HL-60 (cell line): ENCODE measurements around the gene BTBD7.
A peak's percentile ranks its signal among the peaks of the same experiment; 100 is the strongest.

Experiments
- DNase-seq, 2 experiments: peaks; one replicate each; pipeline ENCODE4 v3.0.0-alpha.2; 2010 to 2020; ENCODE audit warnings: low read depth in 1 of 2, low spot score in 1 of 2
- H3K27ac ChIP-seq: fragments of 250-450 bp; sonication (Bioruptor Pico); replicated peaks from 2 replicates; pipeline ENCODE4 v1.5.1; 2020; ENCODE audit warnings: mild to moderate bottlenecking, moderate library complexity
- H3K27me3 ChIP-seq: fragments of 250-450 bp; sonication (Bioruptor Pico); 2 replicates; pipeline ENCODE4 v1.5.1; 2021; ENCODE audit warnings: mild to moderate bottlenecking, moderate library complexity; ENCODE audit not compliant: insufficient read depth, poor library complexity, severe bottlenecking
- H3K4me3 ChIP-seq: replicated peaks from 2 replicates; pipeline ENCODE4 v1.5.1; 2011; ENCODE audit warnings: mild to moderate bottlenecking, control low read depth, low read length; ENCODE audit not compliant: insufficient read depth
- CTCF ChIP-seq: IDR thresholded peaks from one replicate; pipeline ENCODE4 v1.5.1; 2011; ENCODE audit warnings: low read length, control low read depth, inconsistent platforms; ENCODE audit not compliant: insufficient read depth
- GABPA ChIP-seq: IDR thresholded peaks from 2 replicates; pipeline ENCODE4 v1.6.1; 2012; ENCODE audit warnings: low read depth
- POLR2AphosphoS5 ChIP-seq: IDR thresholded peaks from 2 replicates; pipeline ENCODE4 v1.6.1; 2012; ENCODE audit warnings: low read depth
- REST ChIP-seq: IDR thresholded peaks from 2 replicates; pipeline ENCODE4 v1.6.1; 2012; ENCODE audit warnings: low read depth; ENCODE audit not compliant: insufficient replicate concordance
- SPI1 ChIP-seq: IDR thresholded peaks from 2 replicates; pipeline ENCODE4 v1.6.1; 2012; ENCODE audit warnings: low read depth, mild to moderate bottlenecking, borderline replicate concordance

Gene BTBD7

DNA sequence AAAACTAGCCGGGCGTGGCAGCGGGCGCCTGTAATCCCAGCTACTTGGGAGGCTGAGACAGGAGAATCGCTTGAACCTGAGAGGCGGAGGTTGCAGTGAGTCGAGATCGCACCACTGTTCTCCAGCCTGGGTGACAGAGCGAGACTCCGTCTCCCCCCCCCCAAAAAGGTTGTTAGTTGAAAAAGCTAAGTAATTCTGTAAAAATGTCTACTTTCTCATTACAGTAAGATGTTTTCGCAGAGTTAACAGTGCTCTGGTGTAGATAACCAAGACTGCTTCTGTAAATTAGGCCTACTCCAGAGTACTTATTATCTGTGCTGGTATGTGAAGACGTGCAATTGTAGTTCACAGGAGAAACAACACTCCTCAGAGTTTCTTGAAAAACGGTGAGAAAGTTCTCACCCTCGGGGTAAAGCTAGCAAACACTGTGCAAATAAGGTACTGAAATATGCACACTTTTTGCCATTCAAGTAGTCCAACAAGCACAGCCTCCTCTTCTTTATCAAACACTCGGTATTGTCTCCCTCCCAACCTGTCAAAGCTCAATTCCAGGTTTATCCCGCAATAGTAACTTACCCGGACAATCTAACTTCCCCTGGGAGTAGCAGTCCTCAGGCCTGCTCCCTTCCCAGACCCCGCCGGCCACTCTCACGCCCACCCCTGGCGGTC lies 974 bp downstream of the BTBD7 start:
- Histone ChIP-seq H3K27ac (peak overlapping the region; percentile 52), H3K4me3 (peak overlapping the region; percentile 89), H3K27me3 (no peaks in the 10 kb centered on the region)
- DNase-seq: no peak
- TF ChIP-seq REST: no peak
- no peak for TF ChIP-seq GABPA
- TF ChIP-seq POLR2AphosphoS5: no peak
- TF ChIP-seq SPI1: no peak
- no peak for TF ChIP-seq CTCF

- no peak overlapping the region; the same call in 1 of the 2 replicates for H3K27ac ChIP-seq
- TF ChIP-seq POLR2AphosphoS5 (no peak), CTCF (no peak), SPI1 (no peak), REST (no peak), GABPA (no peak)
- H3K4me3 ChIP-seq: peak overlapping the region; percentile 89
- H3K27me3 ChIP-seq: no peaks in the 10 kb centered on the region
- no peak for DNase-seq
These were observed 1.7 kb downstream of the BTBD7 start for GRCh38 chr14:93331002-93331727.

- no peak for TF ChIP-seq CTCF
- no peak for DNase-seq
- no peak overlapping the region for H3K27ac ChIP-seq
- H3K4me3 ChIP-seq: no peak overlapping the region
- H3K27me3 ChIP-seq: no peaks in the 10 kb centered on the region
These were observed 2.2 kb downstream of the BTBD7 start for GRCh38 chr14:93330609-93331000.
